Astrocyte of the cerebellum (primary cell): ENCODE measurements around the gene RIMS1.
A peak's percentile ranks its signal among the peaks of the same experiment; 100 is the strongest.

ENCODE experiments used
- DNase-seq: peaks from one replicate; pipeline ENCODE4 v3.0.0-alpha.2; 2011; ENCODE audit warnings: low read depth
- H3K4me3 ChIP-seq: 2 replicates; pipeline ENCODE4 v1.5.1; 2011; ENCODE audit warnings: mild to moderate bottlenecking, low read depth, low read length, moderate library complexity
- in situ Hi-C: cut with HindIII; loops from 2 replicates; pipeline ENCODE4 v1.10.0; 2017; ENCODE audit warnings: low sequenced_read_pairs
- TF ChIP-seq, protein P1 (sequence below): IDR thresholded peaks from 2 replicates; pipeline ENCODE4 v1.5.1; 2012; ENCODE audit warnings: low read length, low read depth, moderate library complexity, mild to moderate bottlenecking; ENCODE audit errors: missing control alignments

Gene RIMS1

DNA sequence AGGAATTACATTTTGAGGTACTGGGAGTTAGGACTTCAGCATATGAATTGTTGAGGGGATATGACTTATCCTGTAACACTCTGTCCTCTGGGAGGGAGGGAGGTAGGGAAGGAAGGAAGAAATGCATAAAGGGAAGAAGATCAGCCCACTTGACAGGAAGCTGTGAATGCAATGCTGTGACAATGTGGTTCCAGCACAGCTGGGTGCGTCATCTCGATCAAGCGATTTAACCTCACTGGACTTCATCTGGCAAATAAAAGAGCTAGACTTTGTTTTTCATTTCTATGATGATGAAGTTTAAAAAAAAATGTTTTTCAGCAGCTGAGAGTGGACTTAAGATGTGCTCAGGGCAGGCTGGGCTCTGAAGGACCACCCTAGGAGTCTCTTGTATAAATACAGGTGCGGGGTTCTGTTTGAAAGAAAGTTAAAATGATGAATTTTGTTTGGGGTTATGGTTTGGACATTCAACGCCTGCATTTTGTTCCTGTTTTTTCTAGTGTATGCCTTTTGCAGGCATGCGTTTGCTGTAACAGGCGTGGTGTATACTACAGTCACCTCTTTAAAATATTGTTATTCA, 178.1 kb downstream of the RIMS1 start:
- TF ChIP-seq, protein P1, sequence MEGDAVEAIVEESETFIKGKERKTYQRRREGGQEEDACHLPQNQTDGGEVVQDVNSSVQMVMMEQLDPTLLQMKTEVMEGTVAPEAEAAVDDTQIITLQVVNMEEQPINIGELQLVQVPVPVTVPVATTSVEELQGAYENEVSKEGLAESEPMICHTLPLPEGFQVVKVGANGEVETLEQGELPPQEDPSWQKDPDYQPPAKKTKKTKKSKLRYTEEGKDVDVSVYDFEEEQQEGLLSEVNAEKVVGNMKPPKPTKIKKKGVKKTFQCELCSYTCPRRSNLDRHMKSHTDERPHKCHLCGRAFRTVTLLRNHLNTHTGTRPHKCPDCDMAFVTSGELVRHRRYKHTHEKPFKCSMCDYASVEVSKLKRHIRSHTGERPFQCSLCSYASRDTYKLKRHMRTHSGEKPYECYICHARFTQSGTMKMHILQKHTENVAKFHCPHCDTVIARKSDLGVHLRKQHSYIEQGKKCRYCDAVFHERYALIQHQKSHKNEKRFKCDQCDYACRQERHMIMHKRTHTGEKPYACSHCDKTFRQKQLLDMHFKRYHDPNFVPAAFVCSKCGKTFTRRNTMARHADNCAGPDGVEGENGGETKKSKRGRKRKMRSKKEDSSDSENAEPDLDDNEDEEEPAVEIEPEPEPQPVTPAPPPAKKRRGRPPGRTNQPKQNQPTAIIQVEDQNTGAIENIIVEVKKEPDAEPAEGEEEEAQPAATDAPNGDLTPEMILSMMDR = no peak
- no peak for DNase-seq
- H3K4me3 ChIP-seq = no peak overlapping the region
- in situ Hi-C loops = loop anchor here (25.0 kb wide), 1 partner anchor 427 kb away; no protein-coding TSS in a partner anchor

DNA sequence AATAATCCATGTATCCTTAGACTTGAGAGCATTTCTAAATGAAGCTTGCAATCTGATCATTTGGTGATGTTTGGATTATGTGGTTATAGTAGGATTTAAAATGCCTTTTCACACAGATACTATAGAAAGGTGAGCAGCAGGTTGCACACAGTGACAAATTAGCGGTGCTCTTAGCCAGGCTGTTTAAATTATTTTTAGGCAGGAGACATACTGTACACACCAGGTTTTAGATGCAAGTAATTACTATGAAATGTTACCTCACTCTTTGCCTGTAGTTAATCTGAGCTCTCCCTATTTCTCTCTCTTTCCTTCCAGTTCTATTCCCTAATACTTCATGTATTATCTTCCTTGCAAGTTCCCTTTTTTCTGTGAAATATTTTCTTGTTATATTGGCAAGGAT, 191.7 kb downstream of the RIMS1 start:
- in situ Hi-C loops = loop anchor here (25.0 kb wide), 1 partner anchor 716 kb away; no protein-coding TSS in a partner anchor
- H3K4me3 ChIP-seq = no peak overlapping the region
- TF ChIP-seq, protein P1 = no peak
- no peak for DNase-seq

DNA sequence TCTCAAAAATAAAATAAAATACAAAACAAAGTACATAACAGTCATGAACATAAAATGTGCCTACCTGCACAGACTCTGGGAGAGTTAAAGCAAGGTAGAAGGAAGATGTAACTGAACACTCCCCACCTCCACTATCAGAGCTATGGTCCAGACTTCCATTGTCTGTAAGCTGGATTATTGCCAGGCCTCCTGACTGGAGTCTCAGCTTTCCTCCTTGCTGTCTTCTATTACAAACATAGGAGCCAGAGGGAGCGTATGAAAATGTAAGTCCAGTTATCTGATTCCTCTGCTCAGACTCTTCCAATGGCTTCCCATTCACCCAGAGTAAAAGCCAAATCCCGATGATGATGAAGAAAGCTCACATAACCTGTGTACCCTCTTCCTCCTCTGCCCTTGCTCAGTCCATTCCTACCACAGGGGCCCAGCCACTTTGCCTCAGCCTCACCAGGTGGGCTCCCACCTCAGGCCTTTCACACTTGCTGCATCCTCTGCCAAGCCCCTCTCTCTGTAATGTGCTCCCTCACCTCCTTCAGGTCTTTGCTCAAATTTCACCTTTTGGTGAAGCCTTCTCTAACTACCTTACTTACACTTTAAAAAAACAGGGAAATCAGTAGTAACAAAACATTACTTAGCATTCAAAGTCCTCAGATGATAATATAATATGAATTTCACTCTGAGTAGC, 194.1 kb downstream of the RIMS1 start:
- TF ChIP-seq, protein P1 = no peak
- DNase-seq = no peak
- H3K4me3 ChIP-seq = no peak overlapping the region
- in situ Hi-C loops = loop anchor here (25.0 kb wide), 1 partner anchor 718 kb away; no protein-coding TSS in a partner anchor

DNA sequence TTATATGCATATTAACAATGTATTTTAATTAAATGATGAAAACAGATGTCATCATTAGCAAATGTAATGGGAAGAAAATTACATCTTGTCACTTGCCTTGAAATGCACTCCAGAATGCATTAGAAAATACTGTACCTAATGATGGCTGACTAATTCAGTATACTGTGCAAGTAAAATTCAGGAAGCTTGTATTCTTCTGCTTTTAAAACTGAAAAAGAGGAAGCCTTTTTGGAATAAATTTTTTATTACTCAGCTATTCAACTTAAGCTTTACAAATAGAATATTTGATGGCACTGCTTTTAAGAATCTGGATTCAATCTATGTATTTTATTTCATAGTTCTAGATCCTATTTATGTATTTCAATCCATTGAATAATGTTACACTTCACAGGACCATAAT, 195.5 kb downstream of the RIMS1 start:
- no peak overlapping the region for H3K4me3 ChIP-seq
- in situ Hi-C loops = loop anchor here (25.0 kb wide), 1 partner anchor 720 kb away; no protein-coding TSS in a partner anchor

DNA sequence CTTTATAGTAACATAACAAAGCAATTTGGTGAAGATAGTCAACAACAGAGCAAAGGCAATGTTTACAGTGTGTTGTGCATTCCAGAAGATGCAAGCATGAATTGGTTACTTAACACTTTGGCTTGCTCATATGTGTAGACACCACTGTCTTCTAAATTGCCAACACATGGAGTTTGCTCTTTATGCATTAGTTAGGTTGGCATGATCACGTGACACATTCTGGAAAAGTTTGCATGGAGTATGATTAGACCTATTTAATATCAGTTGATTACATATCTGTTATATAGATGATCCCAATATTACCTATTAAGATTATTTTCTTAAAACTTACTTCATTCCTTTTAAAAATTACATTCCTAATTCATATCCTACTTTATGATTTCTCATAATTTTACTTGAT, 197.6 kb downstream of the RIMS1 start:
- TF ChIP-seq, protein P1 = no peak
- in situ Hi-C loops = loop anchor here (25.0 kb wide), 1 partner anchor 722 kb away; no protein-coding TSS in a partner anchor
- no peak overlapping the region for H3K4me3 ChIP-seq
- no peak for DNase-seq

More for the DNA sequence above, 195.5 kb downstream of the RIMS1 start:
- DNase-seq = no peak
- TF ChIP-seq, protein P1 = no peak

DNA sequence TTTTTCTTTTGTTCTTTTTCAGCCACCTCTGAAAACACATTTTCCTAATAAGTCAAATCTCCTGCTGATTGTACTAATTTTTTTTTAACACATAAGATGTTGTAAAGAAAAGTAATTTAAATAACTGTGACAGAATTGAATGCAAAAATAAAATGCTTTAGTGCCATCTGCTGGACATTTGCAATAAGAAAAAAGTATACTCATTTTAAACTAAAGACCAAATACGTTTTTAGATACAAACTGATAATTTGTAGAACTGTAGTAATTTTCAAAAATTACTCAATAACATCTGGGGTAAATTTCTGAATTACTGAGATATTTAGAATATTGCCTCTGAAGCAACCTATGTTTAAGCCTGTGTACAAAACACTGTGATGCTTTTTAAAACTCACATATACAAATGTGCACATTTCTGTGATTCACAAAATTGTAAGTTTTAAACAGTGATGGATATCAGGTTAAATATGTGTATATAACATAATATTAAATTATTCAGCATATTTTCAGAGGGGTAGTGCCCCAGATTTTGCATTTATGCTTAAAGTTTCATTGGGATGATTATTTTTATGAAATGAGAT, 198.7 kb downstream of the RIMS1 start:
- DNase-seq = peak; percentile 23
- H3K4me3 ChIP-seq = no peak overlapping the region
- in situ Hi-C loops = loop anchor here (25.0 kb wide), 1 partner anchor 723 kb away; no protein-coding TSS in a partner anchor
- TF ChIP-seq, protein P1 = peak; percentile 5
